HG03196 (cell line): Measurements from ENCODE around the gene INO80D.

Source experiments
- ATAC-seq: cut with Tn5 transposase; IDR thresholded peaks from one replicate; pipeline ENCODE4 v1.9.1; 2021; ENCODE audit not compliant: unreplicated experiment

INO80D gene

DNA sequence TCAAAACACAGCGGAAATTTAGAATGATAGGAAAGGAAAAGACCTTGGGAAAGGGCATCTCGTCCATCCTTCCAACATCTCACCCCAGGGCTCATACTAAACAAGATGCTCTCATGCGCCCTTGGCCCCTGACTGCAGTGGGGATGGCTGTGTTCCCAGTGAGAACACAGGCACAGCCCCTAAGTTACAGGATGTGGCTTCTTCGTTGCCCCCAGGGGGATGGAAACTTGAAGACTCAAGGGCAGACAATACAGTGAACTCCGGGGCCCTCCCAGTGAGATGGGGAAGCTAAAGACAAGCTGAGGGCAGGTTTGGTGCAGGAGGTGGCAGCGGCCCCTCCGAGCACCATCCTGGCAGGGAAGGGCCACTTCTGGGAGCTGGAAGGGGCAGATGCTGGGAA lies 139.7 kb downstream of the INO80D start:
- ATAC-seq, result no peak
